KMS-11 (cell line): ENCODE data around the gene LSAMP.

Experiments
- H2AFZ ChIP-seq: fragments of 200-600 bp; sonication (generic); 2 replicates; pipeline ENCODE4 v1.6.1; 2016; ENCODE audit warnings: antibody characterized with exemption, mixed run types, low read depth
- H3K27ac ChIP-seq: fragments of 200-600 bp; sonication (generic); 2 replicates; pipeline ENCODE4 v1.6.1; 2016; ENCODE audit warnings: mild to moderate bottlenecking, mixed run types
- H3K27me3 ChIP-seq: fragments of 200-600 bp; sonication (generic); 2 replicates; pipeline ENCODE4 v1.6.1; 2017; ENCODE audit warnings: mild to moderate bottlenecking, low read depth, mixed run types, moderate library complexity; ENCODE audit not compliant: insufficient read depth
- H3K36me3 ChIP-seq: fragments of 200-600 bp; sonication (generic); 2 replicates; pipeline ENCODE4 v1.6.1; 2017; ENCODE audit warnings: mild to moderate bottlenecking, mixed run types; ENCODE audit not compliant: insufficient read depth
- H3K4me1 ChIP-seq: fragments of 200-600 bp; sonication (generic); 2 replicates; pipeline ENCODE4 v1.6.1; 2016; ENCODE audit warnings: mild to moderate bottlenecking, low read depth, mixed run types; ENCODE audit not compliant: poor library complexity, severe bottlenecking
- H3K4me2 ChIP-seq: fragments of 200-600 bp; sonication (generic); 2 replicates; pipeline ENCODE4 v1.7.0; 2016; ENCODE audit warnings: mild to moderate bottlenecking, mixed run types
- H3K4me3 ChIP-seq: fragments of 200-600 bp; sonication (generic); IDR thresholded peaks from 2 replicates; pipeline ENCODE4 v1.6.1; 2017; ENCODE audit warnings: low read depth, low read length, mixed read lengths; ENCODE audit not compliant: insufficient read depth
- H3K79me2 ChIP-seq: fragments of 200-600 bp; sonication (generic); 2 replicates; pipeline ENCODE4 v1.6.1; 2016; ENCODE audit warnings: low read depth, mixed run types; ENCODE audit not compliant: insufficient read depth
- H3K9ac ChIP-seq: fragments of 200-600 bp; sonication (generic); 2 replicates; pipeline ENCODE4 v1.6.1; 2016; ENCODE audit warnings: mild to moderate bottlenecking, mixed run types
- H4K20me1 ChIP-seq: fragments of 200-600 bp; sonication (generic); 2 replicates; pipeline ENCODE4 v1.6.1; 2016; ENCODE audit warnings: mild to moderate bottlenecking, mixed run types; ENCODE audit not compliant: insufficient read depth
- TF ChIP-seq, protein P1 (sequence below): fragments of 200-600 bp; sonication (generic); conservative IDR thresholded peaks from 2 replicates; pipeline ENCODE4 v1.6.1; 2017; ENCODE audit warnings: low read depth, mild to moderate bottlenecking, antibody characterized with exemption, low read length, moderate library complexity, mixed read lengths

Gene LSAMP

DNA sequence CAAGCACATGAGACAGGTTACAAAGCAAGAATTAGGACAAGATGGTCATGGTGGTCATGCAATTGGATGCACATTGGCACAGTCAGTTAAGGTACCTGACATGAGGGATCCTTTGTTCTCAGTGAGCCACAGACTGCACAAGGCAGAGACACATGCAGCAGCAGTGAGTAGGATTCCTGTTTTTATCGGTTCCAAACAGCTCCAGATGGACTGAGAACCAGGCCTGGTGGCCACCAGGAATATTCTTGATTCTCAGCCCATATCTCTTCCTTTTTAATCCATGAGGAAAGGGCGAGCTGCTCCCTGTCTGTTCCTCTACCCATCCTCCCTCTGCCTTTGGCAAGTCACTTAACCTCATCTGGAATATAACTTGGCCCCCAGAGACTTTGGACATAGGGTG lies 411.2 kb downstream of the LSAMP start:
- no peak overlapping the region for H2AFZ ChIP-seq
- no peak overlapping the region for H3K4me2 ChIP-seq
- H3K4me1 ChIP-seq, result no peaks in the 10 kb centered on the region
- H3K9ac ChIP-seq, result no peak overlapping the region
- H3K27ac ChIP-seq, result no peak overlapping the region
- H3K27me3 ChIP-seq, result no peaks in the 10 kb centered on the region
- TF ChIP-seq, protein P1, sequence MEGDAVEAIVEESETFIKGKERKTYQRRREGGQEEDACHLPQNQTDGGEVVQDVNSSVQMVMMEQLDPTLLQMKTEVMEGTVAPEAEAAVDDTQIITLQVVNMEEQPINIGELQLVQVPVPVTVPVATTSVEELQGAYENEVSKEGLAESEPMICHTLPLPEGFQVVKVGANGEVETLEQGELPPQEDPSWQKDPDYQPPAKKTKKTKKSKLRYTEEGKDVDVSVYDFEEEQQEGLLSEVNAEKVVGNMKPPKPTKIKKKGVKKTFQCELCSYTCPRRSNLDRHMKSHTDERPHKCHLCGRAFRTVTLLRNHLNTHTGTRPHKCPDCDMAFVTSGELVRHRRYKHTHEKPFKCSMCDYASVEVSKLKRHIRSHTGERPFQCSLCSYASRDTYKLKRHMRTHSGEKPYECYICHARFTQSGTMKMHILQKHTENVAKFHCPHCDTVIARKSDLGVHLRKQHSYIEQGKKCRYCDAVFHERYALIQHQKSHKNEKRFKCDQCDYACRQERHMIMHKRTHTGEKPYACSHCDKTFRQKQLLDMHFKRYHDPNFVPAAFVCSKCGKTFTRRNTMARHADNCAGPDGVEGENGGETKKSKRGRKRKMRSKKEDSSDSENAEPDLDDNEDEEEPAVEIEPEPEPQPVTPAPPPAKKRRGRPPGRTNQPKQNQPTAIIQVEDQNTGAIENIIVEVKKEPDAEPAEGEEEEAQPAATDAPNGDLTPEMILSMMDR, result no peak
- H3K4me3 ChIP-seq, result no peak overlapping the region
- no peaks in the 10 kb centered on the region for H3K79me2 ChIP-seq
- no peaks in the 10 kb centered on the region for H4K20me1 ChIP-seq
- H3K36me3 ChIP-seq, result no peaks in the 10 kb centered on the region

DNA sequence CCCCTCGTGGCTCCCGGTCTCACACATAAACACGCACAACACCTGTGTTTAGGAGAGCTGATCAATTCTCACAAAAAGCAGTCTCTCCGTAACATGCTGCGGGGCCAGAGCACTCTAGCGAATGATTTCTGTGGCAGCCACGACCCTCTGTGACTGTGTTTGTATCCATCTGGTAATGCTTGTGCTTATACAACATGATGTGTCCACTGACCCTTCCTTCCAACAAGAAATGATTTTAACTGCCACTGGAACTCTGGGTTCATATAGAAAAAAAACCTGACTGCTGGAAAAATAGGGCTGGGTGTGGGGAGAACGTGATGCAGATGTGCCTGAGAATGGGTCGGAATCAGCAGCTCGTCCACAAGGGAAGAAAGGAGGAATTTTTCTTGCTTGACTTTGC lies 411.8 kb downstream of the LSAMP start:
- no peak overlapping the region for H3K4me2 ChIP-seq
- H3K9ac ChIP-seq, result no peak overlapping the region
- H3K27ac ChIP-seq, result no peak overlapping the region
- TF ChIP-seq, protein P1, result no peak
- no peaks in the 10 kb centered on the region for H4K20me1 ChIP-seq
- no peak overlapping the region for H2AFZ ChIP-seq
- H3K79me2 ChIP-seq, result no peaks in the 10 kb centered on the region
- no peaks in the 10 kb centered on the region for H3K36me3 ChIP-seq
- no peaks in the 10 kb centered on the region for H3K4me1 ChIP-seq
- H3K27me3 ChIP-seq, result no peaks in the 10 kb centered on the region
- H3K4me3 ChIP-seq, result no peak overlapping the region

DNA sequence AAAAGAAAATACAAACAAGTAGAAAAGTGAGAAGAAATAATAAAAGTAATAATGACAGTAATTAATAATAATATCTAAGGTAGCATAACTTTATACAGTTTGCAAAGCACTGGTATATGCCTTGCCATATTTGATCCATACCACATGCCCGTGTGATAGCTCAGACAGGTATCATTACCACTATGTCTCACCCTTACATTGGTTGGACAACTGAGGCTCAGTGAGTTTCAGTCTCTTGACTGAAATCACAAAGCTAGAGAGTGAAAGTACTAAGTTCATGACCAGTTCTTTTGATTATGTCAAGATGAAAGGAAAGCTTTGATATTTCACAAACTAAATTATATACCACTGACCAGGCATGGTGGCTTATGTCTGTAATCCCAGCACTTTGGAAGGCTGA lies 413.1 kb downstream of the LSAMP start:
- Histone ChIP-seq H3K4me1 (no peaks in the 10 kb centered on the region), H3K79me2 (no peaks in the 10 kb centered on the region), H3K36me3 (no peaks in the 10 kb centered on the region), H3K27me3 (no peaks in the 10 kb centered on the region), H3K27ac (no peak overlapping the region), H4K20me1 (no peaks in the 10 kb centered on the region), H3K9ac (no peak overlapping the region), H3K4me3 (no peak overlapping the region), H3K4me2 (no peak overlapping the region), H2AFZ (no peak overlapping the region)
- TF ChIP-seq, protein P1, result no peak

DNA sequence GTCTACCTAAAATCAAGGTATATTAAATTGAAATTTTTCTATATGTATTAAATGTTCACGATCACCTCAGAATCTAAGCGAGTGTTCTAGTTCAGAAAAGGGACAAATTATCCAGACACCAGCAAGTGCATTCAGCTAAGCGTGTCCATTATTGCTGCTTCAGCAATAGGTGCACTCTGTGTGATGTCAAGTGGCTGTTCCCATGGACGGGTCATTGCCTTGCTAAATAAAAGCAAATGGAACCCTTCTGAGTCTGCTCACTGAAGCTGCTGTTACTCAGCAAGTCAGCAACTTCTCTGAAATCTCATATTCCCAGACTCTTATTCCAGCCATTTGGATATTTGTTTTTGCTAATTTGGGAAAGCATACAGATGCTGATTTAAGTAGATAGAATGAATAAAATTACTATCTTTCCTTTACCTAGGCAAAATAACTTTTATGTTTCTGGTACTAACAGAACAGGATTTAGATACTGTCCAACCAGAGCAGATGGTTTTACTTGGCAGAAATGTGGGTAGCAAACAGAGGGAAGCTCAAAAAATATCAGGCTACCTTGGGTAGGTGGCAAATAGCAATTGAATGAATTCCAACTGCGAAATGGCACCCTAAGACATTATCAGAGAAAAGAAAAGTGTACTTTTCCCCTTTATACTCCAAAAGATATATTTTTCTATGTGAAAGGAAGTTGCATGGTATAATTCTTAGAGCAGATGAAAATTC lies 415.0 kb downstream of the LSAMP start:
- Histone ChIP-seq H3K36me3 (no peaks in the 10 kb centered on the region), H2AFZ (no peak overlapping the region), H3K27ac (no peak overlapping the region), H3K79me2 (no peaks in the 10 kb centered on the region), H3K9ac (no peak overlapping the region), H3K4me3 (no peak overlapping the region), H3K4me2 (no peak overlapping the region), H4K20me1 (no peaks in the 10 kb centered on the region), H3K4me1 (no peaks in the 10 kb centered on the region), H3K27me3 (no peaks in the 10 kb centered on the region)
- TF ChIP-seq, protein P1, result no peak
